Uterus (tissue), 4 donors: ENCODE measurements around the gene PLIN4. TPM values are rescaled to one million over a fixed set of nuclear protein-coding genes. Genes with fewer than 3 reads are reported as not detected.

Experiments used
- DNase-seq, 2 donors: peaks; one replicate each; pipeline ENCODE4 v3.0.0-alpha.2; 2019 to 2020
- H3K27ac ChIP-seq, 2 donors: fragments of 200-600 bp; sonication (generic); 1 replicate in 1 of 2; 2 replicates in 1 of 2; pipeline ENCODE4 v1.5.1; 2016 to 2018
- H3K27me3 ChIP-seq, 2 donors: fragments of 200-600 bp; sonication (generic); one replicate each; pipeline ENCODE4 v1.5.1; 2018 to 2019; ENCODE audit warnings: control low read depth in 1 of 2
- H3K36me3 ChIP-seq, 2 donors: fragments of 200-600 bp; sonication (generic); one replicate each; pipeline ENCODE4 v1.5.1; 2019; ENCODE audit warnings: control low read depth in 1 of 2
- H3K4me1 ChIP-seq, 2 donors: fragments of 200-600 bp; sonication (generic); one replicate each; pipeline ENCODE4 v1.5.1; 2018 to 2019; ENCODE audit warnings: control low read depth in 1 of 2
- H3K4me3 ChIP-seq, 2 donors: fragments of 200-600 bp; sonication (generic); 1 replicate in 1 of 2; 2 replicates in 1 of 2; pipeline ENCODE4 v1.5.1; 2018 to 2019; ENCODE audit warnings: mild to moderate bottlenecking in 1 of 2
- H3K9me3 ChIP-seq, 2 donors: fragments of 200-600 bp; sonication (generic); one replicate each; pipeline ENCODE4 v1.5.1; 2019; ENCODE audit warnings: control low read depth in 1 of 2
- CTCF ChIP-seq, 4 experiments: fragments of 200-600 bp in 2 of 4; fragments of 450-650 bp in 2 of 4; sonication (generic) in 2 of 4; IDR thresholded peaks; one replicate each; pipeline ENCODE4 v1.5.1; 2016 to 2019; ENCODE audit warnings: antibody characterized with exemption in 4 of 4, mild to moderate bottlenecking in 2 of 4, moderate library complexity in 1 of 4
- POLR2A ChIP-seq, 2 donors: fragments of 450-650 bp; IDR thresholded peaks; one replicate each; pipeline ENCODE4 v1.6.1; 2016; ENCODE audit warnings: antibody characterized with exemption in 2 of 2, mild to moderate bottlenecking in 1 of 2, moderate library complexity in 1 of 2
- intact Hi-C: fragments of 100-400 bp; cut with DNase I; formaldehyde crosslinking; loops from one replicate; pipeline ENCODE4 v1.15.1; 2023; ENCODE audit warnings: low total_unique reads
- total RNA-seq, 4 donors: library from RNA; depleted of rRNA in 3 of 4; stranded (reverse); fragments of >200 nt in 3 of 4; gene quantifications; one replicate each; pipeline versions ENCODE4 v1.1.0 to v1.2.4, GENCODE V29; 2014 to 2023
- donor health status: DM: yes; HTN: yes; CAD: no.

PLIN4 gene
- total RNA-seq, 4 donors from 2014 or later: 7.9 to 78.3 (median 16.2) TPM

GRCh38 chr19:4506449-4507149 is 11.7 kb downstream of the PLIN4 start:
- Histone ChIP-seq H3K4me3 (no peak overlapping the region), H3K4me1 (no peaks in the 10 kb centered on the region), H3K36me3 (no peaks in the 10 kb centered on the region), H3K27ac (no peak overlapping the region), H3K9me3 (no peaks in the 10 kb centered on the region), H3K27me3 (no peaks in the 10 kb centered on the region)
- intact Hi-C loops: no loop called here
- TF ChIP-seq POLR2A (IDR thresholded peaks at IDR 0.05) (no peak), CTCF (IDR thresholded peaks at IDR 0.05) (no peak)
- DNase-seq: no peak

GRCh38 chr19:4505570-4506448 is 12.5 kb downstream of the PLIN4 start:
- intact Hi-C loops: no loop called here
- no peaks in the 10 kb centered on the region for H3K9me3 ChIP-seq
- TF ChIP-seq POLR2A (IDR thresholded peaks at IDR 0.05): no peak
- no peak for TF ChIP-seq CTCF (IDR thresholded peaks at IDR 0.05)
- no peaks in the 10 kb centered on the region for H3K4me1 ChIP-seq
- no peaks in the 10 kb centered on the region for H3K36me3 ChIP-seq
- no peak overlapping the region for H3K27ac ChIP-seq
- no peaks in the 10 kb centered on the region for H3K27me3 ChIP-seq
- DNase-seq: no peak
- no peak overlapping the region for H3K4me3 ChIP-seq

- intact Hi-C loops: no loop called here
- Histone ChIP-seq H3K36me3 (no peaks in the 10 kb centered on the region), H3K27ac (no peak overlapping the region)
These were observed 13.3 kb downstream of the PLIN4 start for GRCh38 chr19:4504891-4505569.

GRCh38 chr19:4504297-4504701 is 14.0 kb downstream of the PLIN4 start:
- DNase-seq: no peak
- H3K27ac ChIP-seq: no peak overlapping the region
- H3K4me3 ChIP-seq: no peak overlapping the region
- H3K36me3 ChIP-seq: no peaks in the 10 kb centered on the region
- H3K27me3 ChIP-seq: no peaks in the 10 kb centered on the region
- TF ChIP-seq CTCF (IDR thresholded peaks at IDR 0.05): no peak
- no peak for TF ChIP-seq POLR2A (IDR thresholded peaks at IDR 0.05)
- intact Hi-C loops: no loop called here
- H3K4me1 ChIP-seq: no peaks in the 10 kb centered on the region
- H3K9me3 ChIP-seq: no peaks in the 10 kb centered on the region

More at GRCh38 chr19:4504891-4505569, 13.3 kb downstream of the PLIN4 start:
- TF ChIP-seq POLR2A (IDR thresholded peaks at IDR 0.05) (no peak), CTCF (IDR thresholded peaks at IDR 0.05) (no peak)
- no peak overlapping the region for H3K4me3 ChIP-seq
- no peak for DNase-seq
- no peaks in the 10 kb centered on the region for H3K9me3 ChIP-seq
- no peaks in the 10 kb centered on the region for H3K27me3 ChIP-seq
- no peaks in the 10 kb centered on the region for H3K4me1 ChIP-seq
